Measurements from ENCODE around the gene NTM.

The NTM gene

GRCh38 chr11:132048040-132048439, 677.6 kb downstream of the NTM start:
- TF ChIP-seq ZFX (IDR thresholded peaks at IDR 0.05) = no peak
- TF ChIP-seq, protein P1, sequence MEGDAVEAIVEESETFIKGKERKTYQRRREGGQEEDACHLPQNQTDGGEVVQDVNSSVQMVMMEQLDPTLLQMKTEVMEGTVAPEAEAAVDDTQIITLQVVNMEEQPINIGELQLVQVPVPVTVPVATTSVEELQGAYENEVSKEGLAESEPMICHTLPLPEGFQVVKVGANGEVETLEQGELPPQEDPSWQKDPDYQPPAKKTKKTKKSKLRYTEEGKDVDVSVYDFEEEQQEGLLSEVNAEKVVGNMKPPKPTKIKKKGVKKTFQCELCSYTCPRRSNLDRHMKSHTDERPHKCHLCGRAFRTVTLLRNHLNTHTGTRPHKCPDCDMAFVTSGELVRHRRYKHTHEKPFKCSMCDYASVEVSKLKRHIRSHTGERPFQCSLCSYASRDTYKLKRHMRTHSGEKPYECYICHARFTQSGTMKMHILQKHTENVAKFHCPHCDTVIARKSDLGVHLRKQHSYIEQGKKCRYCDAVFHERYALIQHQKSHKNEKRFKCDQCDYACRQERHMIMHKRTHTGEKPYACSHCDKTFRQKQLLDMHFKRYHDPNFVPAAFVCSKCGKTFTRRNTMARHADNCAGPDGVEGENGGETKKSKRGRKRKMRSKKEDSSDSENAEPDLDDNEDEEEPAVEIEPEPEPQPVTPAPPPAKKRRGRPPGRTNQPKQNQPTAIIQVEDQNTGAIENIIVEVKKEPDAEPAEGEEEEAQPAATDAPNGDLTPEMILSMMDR (conservative IDR thresholded peaks at IDR 0.05) = no peak

DNA sequence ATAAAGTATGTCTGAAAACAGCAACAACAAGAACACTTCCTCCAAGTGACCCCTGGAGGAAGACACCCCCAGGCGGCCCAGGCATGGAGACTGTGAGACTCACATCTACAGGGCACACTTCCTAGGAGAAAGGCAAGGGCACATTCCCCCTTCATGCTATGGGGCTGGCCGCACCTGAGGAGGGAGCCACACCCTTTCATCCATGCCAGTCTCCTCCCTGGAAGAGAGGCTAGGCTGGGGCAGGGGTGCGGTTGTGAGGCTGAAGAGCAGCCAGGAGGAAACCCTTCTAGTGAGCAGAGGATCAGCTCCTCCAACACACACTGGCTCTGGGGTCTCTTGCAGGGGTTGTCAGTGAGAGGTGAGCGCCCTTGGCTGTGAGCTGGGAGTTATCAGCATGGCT, 678.8 kb downstream of the NTM start:
- TF ChIP-seq, protein P1 (conservative IDR thresholded peaks at IDR 0.05) = no peak
- no peak for TF ChIP-seq ZFX (IDR thresholded peaks at IDR 0.05)
- H3K27ac ChIP-seq = no peak overlapping the region

More at GRCh38 chr11:132048040-132048439, 677.6 kb downstream of the NTM start:
- no peak overlapping the region for H3K27ac ChIP-seq

GRCh38 chr11:132050049-132050448, 679.6 kb downstream of the NTM start:
- no peak overlapping the region for H3K27ac ChIP-seq
- no peak for TF ChIP-seq ZFX (IDR thresholded peaks at IDR 0.05)
- TF ChIP-seq, protein P1 (conservative IDR thresholded peaks at IDR 0.05) = no peak

- TF ChIP-seq, protein P1 (conservative IDR thresholded peaks at IDR 0.05) = no peak
- TF ChIP-seq ZFX (IDR thresholded peaks at IDR 0.05) = no peak
- H3K27ac ChIP-seq = no peak overlapping the region
These were observed 680.3 kb downstream of the NTM start for GRCh38 chr11:132050577-132051165.

DNA sequence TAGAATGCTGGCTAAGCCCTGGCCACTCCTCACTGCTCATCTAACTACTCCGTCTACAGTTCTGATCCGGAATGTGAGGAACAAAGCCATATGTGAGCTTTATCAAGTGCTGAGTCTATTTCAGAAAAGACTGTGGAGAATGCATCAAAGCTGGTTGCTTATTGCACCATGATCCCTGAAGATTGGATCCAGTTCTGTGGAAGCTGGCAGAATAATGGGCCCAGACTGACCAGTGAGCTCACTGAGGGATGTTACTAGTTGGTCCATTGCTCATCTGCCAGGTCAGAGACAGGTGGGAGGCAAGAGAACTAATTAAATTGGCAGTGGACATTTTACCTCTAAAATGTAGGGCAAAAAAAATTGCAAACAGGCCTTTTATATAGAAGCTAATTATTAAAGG, 681.3 kb downstream of the NTM start:
- no peak for TF ChIP-seq ZFX (IDR thresholded peaks at IDR 0.05)
- TF ChIP-seq, protein P1 (conservative IDR thresholded peaks at IDR 0.05) = no peak
- H3K27ac ChIP-seq = no peak overlapping the region

DNA sequence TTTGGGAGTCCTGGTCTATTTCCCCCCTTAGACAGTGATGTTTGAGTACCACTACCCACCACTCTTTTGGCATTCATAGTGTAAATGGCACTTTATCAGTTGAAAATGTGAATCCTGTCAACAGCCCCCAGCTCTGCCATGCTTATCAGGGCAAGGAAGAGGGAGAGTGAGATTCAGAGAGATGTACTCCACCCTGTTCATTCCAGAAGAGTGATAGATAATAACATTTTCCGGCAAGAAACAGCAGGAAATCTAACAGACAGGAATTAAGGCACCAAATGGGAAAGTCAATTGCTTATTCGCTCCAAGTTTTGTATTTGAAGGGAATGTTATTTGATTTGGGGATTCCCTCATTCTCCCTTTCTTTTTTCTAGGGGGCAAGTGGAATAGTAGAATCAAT, 681.9 kb downstream of the NTM start:
- no peak for TF ChIP-seq ZFX (IDR thresholded peaks at IDR 0.05)
- TF ChIP-seq, protein P1 (conservative IDR thresholded peaks at IDR 0.05) = no peak
- H3K27ac ChIP-seq = no peak overlapping the region

DNA sequence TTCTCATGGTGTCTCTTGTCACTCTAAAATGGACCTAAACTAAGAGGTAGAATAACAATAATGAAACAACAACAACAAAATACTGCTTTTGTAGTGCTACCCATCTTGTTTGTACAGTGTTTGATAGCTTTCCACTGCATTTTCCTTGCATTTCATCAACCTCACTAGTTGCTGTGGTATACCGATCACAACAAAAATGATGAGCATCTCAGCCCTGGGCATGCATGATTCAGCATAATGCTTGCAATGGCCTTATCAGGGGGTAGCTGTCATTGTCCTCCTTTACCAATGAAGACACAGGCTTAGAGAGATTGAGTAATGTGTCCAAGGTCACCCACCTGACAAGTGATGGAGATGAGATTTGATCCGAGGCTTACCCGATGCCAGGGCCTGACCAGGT, 682.5 kb downstream of the NTM start:
- no peak for TF ChIP-seq ZFX (IDR thresholded peaks at IDR 0.05)
- TF ChIP-seq, protein P1 (conservative IDR thresholded peaks at IDR 0.05) = no peak
- H3K27ac ChIP-seq = no peak overlapping the region

Data from C4-2B (cell line).